GM18498 (cell line): ENCODE results near the gene CSNK1G1.
"Not testable (repeated sequence)": the region's sequence is repeated elsewhere in the genome, so short reads cannot be mapped to it uniquely, and the experiment has no call there.

ENCODE experiments used
- ATAC-seq: cut with Tn5 transposase; IDR thresholded peaks from one replicate; pipeline ENCODE4 v1.9.1; 2021; ENCODE audit warnings: mild to moderate bottlenecking, moderate library complexity; ENCODE audit not compliant: unreplicated experiment

CSNK1G1 gene

DNA sequence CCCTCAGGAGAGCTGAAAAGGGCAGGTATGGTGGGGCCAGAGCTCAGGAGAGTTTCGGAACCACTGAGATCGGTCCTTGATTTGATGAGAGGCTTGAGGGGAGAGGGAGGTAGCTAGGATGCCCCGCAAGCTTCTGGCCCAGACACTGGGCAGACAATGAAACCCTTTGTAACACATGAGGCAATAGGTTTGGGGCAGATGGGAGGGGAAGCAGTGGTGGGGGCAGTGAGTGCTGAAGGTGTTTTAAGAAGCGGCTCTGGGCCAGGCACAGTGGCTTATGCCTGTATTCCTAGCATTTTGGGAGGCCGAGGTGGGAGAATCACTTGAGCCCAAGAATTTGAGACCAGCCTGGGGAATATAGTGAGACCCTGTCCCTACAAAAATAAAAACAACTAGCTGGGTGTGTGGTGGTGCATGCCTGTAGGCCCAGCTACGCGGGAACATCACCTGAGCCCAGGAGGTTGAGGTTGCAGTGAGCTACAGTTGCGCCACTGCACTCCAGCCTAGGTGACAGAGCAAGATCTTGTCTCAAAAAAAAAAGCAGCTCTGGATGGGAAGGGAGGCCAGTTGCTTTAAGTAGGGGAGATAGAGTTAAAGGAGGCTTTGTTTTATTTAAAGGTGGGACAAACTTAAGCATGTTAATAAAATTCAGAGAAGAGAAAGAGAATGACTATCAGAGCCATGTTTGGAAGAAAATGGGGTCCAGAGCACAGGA is 214.0 kb downstream of the CSNK1G1 start:
- ATAC-seq, result no peak

GRCh38 chr15:64138331-64138941 is 217.5 kb downstream of the CSNK1G1 start:
- no peak for ATAC-seq

DNA sequence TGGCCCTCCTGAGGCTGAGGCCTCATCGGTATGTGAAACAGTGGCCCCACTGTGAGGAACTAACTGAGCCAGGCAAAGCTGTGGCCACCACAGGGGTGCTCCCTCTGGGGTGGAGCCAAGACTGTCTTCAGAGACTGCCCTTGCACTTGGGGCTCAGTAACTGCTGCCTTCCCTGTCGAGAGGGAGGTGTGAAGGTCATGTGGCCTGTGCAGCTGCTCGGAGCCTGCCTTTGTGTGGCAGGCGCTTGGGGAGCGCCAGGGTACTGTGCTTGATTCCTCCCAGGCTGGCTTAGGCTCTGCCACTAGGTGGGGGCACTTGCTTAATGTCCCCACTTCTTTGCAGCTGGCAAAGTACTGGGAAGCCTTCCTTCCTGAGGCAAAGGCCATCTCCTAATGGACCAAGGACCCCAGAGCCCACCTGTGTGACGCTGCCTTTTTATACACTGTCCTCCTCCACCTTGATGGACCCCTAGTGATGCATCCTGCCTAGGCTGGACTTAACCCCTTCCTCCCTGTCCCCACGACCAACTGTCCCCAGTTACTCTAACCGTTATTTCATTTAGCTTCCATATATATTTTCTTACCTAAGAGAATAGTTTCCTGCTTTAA is 218.6 kb downstream of the CSNK1G1 start:
- ATAC-seq, result no peak

DNA sequence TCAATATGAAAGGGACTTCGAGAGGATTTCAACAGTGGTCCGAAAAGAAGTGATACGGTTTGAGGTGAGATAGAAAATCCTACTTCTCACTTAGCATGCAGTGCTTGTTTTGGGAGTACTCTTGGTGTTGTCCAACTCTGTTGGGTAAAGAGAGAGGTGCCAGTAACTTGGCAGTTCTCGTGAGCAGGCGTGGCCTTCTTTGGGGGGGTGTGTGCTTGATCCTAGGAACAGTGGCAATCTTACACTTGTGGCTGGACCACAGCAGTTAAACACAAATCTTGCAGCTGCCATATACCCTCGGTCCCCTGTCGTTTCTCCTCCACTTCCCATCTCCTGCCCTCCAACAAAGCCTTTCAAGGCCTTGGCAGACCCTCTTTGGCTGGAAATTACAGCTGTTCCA is 219.6 kb downstream of the CSNK1G1 start:
- ATAC-seq, result no peak

DNA sequence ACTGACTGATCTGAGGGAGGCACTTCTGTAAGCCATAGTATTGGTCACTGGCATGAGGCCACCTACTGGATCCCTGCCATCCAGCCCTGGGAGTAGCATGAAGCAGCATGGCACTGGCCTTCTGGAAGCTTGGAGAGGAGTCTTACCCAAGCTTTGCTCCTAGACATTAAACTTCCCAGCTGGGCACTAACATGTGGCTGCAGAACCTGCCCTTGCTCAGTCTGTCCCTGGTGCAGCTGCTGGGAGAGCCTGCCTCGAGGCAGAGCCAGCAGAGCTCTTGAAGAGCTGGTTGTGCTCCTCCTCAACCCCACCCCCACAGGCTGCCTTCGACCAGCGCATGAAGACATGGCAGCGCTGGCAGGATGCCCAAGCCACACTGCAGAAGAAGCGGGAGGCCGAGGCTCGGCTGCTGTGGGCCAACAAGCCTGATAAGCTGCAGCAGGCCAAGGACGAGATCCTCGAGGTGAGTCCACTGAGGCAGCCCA is 221.6 kb downstream of the CSNK1G1 start:
- no peak for ATAC-seq

DNA sequence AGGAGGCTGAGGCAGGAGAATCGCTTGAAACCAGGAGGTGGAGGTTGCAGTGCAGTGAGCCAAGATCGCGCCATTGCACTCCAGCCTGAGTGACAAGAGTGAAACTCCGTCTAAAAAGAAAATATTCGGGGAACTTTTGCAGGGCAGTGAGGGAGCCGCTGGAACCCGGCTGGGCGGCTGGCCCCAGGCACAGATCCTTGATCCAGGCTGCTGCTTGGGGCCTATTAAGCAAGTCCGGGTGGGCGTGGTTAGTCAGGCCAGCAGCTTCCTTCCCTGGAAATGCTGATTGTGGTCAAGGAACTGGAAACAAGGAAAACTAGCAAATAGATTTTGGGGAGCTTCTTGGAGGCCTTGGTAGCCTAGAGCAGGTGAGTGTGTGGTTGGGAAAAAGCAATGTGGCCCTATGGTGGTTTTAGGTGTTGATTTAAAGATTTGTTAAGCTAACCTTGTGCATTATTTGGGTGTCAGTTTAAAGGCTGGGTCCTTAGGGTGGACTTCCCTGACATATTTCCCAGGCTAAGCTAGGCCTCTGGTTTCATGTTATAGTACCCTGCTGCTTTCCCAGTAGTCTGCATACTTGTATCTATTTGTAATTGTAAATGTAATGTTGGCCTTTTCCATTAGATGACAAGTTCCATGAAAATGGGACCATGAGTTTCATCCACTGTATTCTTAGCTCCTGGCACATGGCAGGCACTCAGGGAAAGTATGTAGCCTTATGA is 222.2 kb downstream of the CSNK1G1 start:
- ATAC-seq, result no peak

GRCh38 chr15:64132217-64132616 is 223.8 kb downstream of the CSNK1G1 start:
- ATAC-seq, result no peak

DNA sequence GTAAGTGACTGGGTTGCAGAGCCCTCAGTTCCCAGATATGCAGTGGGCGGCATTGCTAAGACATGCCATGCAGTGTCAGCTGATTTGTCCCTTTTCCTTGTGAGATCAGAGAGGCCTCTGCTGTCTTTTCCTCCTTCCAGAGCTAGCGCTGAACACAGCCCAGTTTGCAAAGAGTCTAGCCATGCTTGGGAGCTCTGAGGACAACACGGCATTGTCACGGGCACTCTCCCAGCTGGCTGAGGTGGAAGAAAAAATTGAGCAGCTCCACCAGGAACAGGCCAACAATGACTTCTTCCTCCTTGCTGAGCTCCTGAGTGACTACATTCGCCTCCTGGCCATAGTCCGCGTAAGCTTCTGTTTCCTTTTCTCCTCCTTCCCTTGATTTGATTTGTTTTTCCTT is 224.4 kb downstream of the CSNK1G1 start:
- ATAC-seq, result no peak

GRCh38 chr15:64130159-64130558 is 225.8 kb downstream of the CSNK1G1 start:
- ATAC-seq, result no peak

DNA sequence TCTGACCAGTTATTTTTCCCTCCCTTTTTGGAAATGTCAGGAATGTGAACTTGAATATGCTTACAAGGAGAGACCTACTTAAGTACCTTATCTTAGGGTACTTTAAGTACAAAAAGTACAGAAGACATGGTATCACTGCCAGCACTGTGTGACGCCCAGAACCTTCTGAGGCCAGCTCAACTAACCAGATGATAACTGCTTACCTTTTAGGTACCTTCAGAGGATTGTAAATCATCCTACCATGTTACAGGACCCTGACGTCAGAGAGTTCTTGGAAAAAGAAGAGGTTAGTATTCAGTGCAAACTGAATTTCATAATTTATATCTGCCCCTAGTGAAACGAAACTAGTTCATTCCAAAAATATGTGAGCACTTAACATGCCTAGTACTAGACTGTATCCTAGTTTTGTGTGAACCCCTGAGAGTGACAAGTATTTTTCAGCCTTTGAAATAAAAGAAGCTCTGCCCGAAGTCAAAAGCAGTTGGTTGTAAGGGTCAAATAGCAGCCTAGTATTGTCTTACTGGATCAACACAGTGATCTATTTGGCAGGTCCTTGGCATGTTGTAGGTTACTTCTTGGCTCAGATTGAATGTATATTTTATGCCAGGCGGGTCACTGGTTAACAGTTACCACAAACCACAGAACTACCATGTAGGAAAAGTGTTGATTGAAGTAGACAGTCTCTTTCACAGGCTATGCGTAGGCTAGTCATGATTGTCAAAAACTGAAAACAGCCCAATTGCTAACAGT is 228.3 kb downstream of the CSNK1G1 start:
- no peak for ATAC-seq

GRCh38 chr15:64125978-64126377 is 230.0 kb downstream of the CSNK1G1 start:
- no peak for ATAC-seq

- ATAC-seq, result no peak
Observed at GRCh38 chr15:64122936-64123351, 233.0 kb downstream of the CSNK1G1 start.

GRCh38 chr15:64122444-64122843 is 233.5 kb downstream of the CSNK1G1 start:
- no peak for ATAC-seq

DNA sequence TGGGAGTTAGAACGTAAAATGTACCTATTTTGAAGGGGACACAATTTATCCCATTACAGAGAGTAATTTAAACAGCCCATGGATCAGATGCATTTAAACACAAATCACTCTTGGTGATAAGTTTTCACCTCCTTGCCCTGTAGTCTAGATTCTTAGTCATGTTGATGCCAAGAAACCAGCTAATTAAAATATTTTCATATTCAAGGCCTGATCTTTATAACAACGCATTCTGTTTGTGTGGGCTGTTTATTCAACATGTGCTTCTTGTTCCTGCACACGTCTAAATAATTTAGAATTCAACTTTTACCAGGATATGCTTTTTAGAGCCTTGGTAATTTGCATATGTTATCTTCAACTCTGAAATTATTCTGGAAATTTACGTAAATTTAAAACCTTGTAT is 234.4 kb downstream of the CSNK1G1 start:
- no peak for ATAC-seq

GRCh38 chr15:64120322-64120721 is 235.7 kb downstream of the CSNK1G1 start:
- not testable (repeated sequence) for ATAC-seq

- ATAC-seq, result no peak
Observed at GRCh38 chr15:64117759-64118487, 238.1 kb downstream of the CSNK1G1 start.
